Measurements from ENCODE around the gene MIPEP.
"Not testable (repeated sequence)": the region's sequence is repeated elsewhere in the genome, so short reads cannot be mapped to it uniquely, and the experiment has no call there.

Gene MIPEP

DNA sequence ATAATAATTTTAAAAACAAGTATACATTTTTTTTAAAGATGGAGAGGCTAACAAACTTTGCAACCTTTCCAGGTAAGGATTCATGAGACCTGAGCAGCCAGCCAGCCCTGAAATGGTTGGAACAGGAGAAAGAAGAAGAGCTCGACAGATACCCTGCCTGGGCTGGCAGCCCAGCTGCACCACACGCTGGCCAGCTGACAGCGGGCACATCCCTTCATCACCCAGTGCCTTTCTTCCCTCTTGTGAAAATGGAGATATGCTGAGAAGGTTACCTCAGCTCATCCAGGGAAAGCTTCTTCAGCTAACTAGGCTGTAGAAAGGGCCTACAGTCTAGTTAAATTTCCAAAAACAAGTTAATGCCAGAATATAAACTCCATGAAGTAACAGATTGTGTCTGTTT lies 4.8 kb downstream of the MIPEP start:
- not testable (repeated sequence) for DNase-seq

- DNase-seq = no peak
These were observed 5.9 kb downstream of the MIPEP start for GRCh38 chr13:23883255-23883654.

DNA sequence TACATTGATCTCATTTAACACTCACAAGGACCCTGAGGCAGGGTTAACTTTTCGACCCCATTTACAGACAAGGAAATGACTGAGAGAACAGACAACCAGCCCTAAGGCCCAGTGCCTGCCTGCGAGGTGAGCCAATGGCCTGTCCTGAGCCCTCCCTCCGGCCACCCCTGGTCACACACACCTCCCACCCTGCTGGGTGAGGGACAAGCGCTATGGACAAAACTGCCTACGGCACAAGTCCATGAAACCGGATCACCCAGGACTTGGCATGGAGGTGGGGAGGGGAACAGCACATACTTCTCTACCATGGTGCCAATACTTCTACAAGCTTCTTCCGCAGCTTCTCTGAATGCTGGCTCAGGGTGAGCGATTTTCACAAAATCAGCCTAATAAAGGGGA lies 7.8 kb downstream of the MIPEP start:
- DNase-seq = not testable (repeated sequence)

DNA sequence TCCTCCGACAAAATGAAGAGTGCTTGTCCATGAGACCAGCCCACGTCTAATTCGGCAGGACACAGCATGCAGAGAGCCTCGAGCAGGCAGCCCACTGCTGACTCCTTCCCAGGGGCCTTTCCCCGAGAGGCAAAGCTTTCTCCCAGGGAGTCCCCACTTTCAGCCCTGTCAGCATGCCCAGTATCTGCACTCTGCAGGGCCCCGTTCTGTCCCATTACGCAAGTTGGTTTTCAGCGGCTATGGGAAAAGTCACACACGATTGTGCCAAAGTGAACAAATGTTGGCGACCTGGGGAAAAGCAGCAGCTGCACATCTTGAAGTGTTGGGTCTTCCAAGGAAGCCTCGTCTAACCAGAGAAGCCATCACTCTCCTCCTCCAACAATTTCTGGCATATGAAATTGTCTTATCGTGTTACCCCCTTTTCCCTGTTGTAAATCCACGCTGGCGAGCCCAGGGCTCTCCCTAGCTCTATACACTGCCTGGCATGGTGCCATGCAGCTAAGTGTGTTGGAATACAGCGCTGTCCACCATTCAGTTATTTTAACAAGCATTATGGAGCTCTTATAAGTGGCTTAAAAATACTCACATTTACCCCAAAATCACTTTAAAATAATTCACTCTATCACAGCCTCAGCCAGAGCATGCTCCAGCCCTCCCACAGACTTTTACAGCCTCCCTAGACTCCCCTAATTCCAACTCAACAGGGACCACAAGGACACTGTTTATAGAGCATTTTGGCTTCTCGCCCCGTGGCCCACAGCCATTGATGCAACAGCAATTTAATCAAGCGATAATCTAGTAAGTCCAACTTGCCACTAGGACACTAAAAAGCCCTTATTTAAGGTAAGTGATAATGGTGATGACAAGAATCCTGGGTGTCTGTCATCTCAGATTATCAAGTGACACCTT lies 8.5 kb downstream of the MIPEP start:
- not testable (repeated sequence) for DNase-seq

DNA sequence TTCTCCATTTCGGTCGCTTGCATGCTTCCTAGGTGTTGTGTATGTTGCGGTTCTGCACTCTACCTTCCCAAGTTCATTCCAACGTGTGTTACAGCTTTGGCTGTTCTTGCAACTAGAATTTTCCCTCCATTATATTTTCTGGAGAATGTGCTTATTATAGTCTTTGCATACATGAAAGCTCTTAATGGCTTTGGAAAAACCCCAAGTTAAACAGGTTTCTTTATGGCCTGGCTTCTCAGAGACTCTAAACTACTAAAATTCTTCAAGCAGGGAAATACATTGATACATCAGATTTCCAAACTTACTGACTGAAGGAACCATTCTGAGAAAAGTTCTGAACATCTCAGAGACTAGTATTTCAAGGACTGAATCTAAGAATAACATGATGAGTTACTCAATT lies 11.9 kb downstream of the MIPEP start:
- no peak for DNase-seq

DNA sequence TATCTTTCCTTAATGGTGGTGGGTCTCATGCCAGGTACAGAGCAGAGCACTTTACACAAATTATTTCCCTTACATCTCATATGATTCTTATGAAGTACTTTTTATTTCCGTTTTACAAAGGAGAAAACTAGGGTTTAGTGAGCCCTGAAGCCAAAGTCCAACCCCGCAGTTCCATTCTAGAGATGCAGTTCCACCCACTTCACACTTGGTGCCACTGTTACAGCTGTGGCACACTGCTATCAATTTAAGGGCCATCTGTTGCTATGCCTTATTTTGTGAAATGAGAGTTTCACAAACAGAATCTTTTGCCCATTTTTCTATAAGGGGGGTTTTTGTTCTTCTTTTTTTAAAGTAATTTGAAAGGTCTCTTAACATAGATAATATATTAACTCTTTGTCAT lies 12.9 kb downstream of the MIPEP start:
- DNase-seq = no peak

GRCh38 chr13:23871616-23872220 lies 17.5 kb downstream of the MIPEP start:
- DNase-seq = peak; percentile 58

- DNase-seq = no peak
These were observed 18.7 kb downstream of the MIPEP start for GRCh38 chr13:23870356-23871140.

DNA sequence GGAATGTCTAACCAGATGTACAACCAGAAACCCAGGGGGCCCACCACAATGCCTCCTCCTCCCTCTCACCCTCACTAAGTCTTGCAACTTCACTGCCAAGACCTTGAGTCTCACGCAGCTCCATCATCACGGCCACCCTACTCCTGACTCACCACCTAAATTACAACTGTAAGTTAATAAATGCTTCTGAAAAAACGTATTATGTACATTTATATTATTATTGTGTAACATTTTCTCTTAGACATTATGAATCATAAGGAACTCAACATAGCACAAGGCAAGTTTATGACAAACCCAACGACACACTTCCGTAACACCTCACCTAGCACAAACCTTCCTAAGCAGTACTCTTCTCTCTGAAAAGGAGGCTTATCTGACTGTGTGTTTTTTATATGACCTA lies 20.7 kb downstream of the MIPEP start:
- DNase-seq = peak; percentile 94

GRCh38 chr13:23867027-23867491 lies 22.1 kb downstream of the MIPEP start:
- peak; percentile 56 for DNase-seq

GRCh38 chr13:23866420-23867026 lies 22.7 kb downstream of the MIPEP start:
- no peak for DNase-seq

GRCh38 chr13:23865906-23866305 lies 23.3 kb downstream of the MIPEP start:
- no peak for DNase-seq

DNA sequence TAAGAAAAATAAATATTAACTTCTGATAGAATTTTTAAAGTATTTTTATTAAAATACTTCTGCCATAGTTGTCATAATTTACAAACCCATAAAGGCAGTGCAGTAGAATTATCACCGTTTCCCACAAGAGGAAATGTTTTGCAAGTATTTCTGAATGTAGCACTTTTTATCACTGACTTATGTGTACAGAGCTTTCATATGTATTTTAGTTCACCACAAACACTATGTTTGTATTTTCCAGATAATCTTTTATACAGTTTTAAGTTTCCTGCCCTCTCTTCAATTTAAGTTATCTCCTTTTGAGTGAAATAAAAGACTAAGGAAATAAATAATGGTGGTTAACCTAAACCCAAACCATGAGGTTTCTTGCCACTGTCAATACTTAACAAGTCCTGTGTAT lies 24.2 kb downstream of the MIPEP start:
- DNase-seq = no peak

DNA sequence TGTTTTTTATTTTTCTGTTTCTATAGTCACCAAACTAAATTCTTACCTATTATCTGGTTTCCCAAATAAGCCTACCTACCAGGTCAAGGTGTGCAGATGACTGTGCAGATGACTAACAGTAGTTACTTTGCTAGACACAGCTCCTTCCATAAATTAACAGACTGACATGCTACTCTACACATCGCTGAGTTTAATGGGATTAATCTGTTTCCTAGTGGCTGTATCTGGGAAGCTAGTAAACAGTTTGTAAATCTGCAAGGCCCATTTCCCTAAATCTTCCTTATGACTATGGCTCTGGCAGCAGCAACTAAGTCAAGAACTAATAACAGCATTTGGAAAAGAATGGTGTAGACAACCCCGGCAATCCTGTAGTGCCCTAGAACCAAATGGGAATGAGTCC lies 27.9 kb downstream of the MIPEP start:
- DNase-seq = no peak

GRCh38 chr13:23859904-23860303 lies 29.3 kb downstream of the MIPEP start:
- DNase-seq = no peak

DNA sequence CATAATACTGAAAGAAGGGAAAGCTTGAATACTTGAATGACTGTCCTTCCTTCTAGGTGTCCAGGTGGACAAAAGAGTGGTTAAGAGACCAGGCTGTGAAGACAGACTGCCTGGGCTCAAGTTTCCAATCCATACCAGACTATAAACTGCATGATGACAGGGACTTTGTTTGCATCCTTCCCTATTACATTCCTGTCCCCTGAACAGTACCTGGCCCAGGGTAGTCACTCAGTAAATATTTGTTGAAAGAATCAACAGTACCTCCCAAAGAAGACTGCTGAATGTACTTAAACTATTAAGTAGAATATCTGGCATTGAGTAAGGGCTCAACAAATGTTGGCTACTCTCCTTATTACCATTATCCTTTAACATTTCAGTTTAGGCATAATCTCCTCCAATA lies 29.7 kb downstream of the MIPEP start:
- no peak for DNase-seq

- DNase-seq = no peak
These were observed 30.7 kb downstream of the MIPEP start for GRCh38 chr13:23858546-23858945.

DNA sequence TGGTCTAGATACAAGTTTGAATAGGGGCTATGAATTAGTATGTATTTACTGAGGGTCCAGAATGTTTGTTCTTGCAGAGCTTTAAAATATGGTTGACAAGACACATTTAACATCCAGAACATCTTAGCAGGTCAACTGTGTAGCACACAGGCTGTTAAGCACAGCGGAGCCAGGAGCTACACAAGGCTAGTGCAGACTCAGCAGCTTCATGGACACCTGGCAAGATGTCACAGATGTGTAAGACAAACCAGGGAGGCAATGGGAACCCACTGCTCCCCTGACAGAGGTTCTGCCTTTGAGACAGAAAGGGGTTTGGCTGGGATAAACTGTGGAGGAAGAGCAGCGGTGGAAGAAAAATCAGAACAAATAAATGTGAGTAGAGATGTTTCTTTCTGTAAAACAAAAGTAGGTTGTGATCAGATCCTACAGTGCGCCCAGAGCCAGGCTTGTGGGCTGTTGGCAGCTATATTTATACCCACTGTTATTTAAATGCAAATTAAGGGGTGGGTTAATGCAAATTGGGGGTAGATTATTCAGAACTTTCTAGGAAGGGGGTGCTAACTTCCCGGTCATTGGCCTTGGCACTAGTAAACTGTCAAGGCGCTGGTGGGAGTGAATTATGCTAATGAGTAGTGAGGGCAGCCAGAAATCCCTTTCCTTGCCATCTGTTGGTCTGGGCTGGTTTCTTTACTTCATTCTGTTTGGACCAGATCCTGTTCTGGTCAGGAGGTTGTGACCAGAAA lies 33.0 kb downstream of the MIPEP start:
- DNase-seq = no peak

DNA sequence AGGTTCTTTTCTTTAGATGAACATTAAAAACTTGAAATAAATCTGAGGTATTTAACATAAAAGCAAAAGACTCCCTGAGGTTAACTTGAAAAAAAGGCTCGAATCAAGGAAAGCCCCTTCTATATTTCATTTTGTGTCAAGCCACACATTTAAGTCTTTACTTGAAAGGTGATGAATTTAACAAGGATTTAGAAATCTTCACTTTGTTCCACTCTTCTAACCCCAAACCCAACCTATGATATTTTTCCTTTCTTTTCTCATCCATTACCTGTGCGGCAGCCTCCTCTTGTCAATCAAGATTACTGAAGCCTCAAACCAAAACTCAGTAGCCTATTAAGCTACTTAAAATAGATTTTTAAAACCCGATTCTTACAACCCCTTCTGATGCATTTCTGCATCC lies 33.8 kb downstream of the MIPEP start:
- DNase-seq = no peak

DNA sequence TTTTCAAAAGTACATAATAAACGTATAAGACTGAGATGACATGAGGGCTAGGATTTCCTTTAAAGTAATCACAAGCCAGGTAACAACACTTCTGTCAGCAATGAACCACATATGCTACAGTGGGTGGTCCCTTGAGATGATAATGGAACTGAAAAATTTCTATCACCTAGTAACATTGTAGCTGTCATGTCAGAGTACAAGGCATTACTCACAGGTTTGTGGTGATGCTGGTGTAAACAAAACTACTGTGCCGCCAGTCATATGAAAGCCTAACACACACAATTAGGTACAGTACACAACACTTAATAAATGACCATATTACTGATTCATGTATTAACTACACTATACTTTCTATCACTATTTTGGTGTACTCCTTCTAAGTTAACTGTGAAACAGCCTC lies 36.8 kb downstream of the MIPEP start:
- no peak for DNase-seq

- DNase-seq = peak; percentile 53
These were observed 38.1 kb downstream of the MIPEP start for GRCh38 chr13:23851106-23851505.

DNA sequence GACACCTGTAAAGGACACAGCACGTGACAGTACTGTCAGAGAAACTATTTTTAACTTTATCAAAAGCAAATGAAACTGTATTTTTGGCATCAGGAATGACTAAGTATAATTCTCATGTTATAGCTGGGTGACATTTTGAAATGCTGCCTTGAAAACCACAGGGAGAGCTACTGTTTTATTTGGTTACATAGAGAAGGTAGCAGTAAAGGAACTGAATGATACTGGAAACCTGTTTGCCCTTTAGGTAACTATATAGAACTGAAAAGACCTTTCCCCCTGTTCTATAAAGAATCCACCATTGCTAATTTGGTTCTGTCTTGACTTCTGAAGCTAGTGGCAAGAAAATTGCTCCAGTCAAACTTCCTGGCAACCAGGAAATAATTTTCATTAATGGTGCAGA lies 39.1 kb downstream of the MIPEP start:
- no peak for DNase-seq

Measured in fibroblast of skin of right quadriceps (primary cell).